Frontal cortex (tissue), 4 donors: Measurements from ENCODE around the gene RHOT1. TPM values are rescaled to one million over a fixed set of nuclear protein-coding genes. Genes with fewer than 3 reads are reported as not detected.

Source experiments
- DNase-seq, 2 donors: peaks; one replicate each; pipeline ENCODE4 v3.0.0; 2012; ENCODE audit warnings: low spot score in 2 of 2
- FAIRE-seq: peaks from 2 replicates; lab custom pipeline; 2012; peaks lifted over from hg19 to GRCh38; lab: Jason Lieb, UNC
- small RNA-seq: library from RNA; depleted of rRNA; stranded (forward); fragments of <200 nt; gene quantifications from one replicate; pipeline ENCODE3, GENCODE V24; 2014
- total RNA-seq: library from RNA; depleted of rRNA; stranded (reverse); fragments of >200 nt; gene quantifications from one replicate; pipeline ENCODE4 v1.2.3, GENCODE V29; 2014
- donor health status: control.
- donor health status: control.
- donor health status: control.

The RHOT1 gene
- total RNA-seq, 1 donor from 2014 or later: 156 TPM

DNA sequence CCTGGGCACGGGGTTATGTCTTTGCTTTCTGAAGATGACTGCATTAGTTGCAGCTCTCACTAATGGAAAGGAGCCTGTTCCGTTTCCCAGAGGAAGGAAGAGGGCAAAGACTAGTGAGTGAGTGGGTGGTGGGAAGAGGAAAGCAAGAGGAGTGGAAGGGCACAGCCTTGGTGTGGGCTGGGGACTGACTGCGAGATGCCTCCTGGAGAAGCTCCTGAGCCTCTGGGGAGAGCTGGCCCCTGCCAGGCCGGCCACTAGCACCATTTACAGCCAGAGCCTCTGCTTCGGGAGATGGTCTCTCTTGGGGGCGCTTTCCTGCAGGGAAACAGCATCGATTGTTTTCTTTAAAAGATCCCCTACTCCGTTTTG, 122.5 kb downstream of the RHOT1 start:
- FAIRE-seq (no peak), DNase-seq (no peak)

- peak; percentile 82 to 85 for DNase-seq
- FAIRE-seq: no peak
Observed at GRCh38 chr17:32265192-32265923, 123.1 kb downstream of the RHOT1 start, which contains the start of gene RHBDL3. TSS of gene RHBDL3 (plus strand) at chr17:32265832. CDS start at chr17:32266190, 358 bp downstream.

GRCh38 chr17:32266051-32266388, 123.7 kb downstream of the RHOT1 start:
- FAIRE-seq (no peak), DNase-seq (no peak)

GRCh38 chr17:32266389-32267301, 124.3 kb downstream of the RHOT1 start:
- DNase-seq (peak in 1 of 2 donors; percentile 46), FAIRE-seq (no peak)

DNA sequence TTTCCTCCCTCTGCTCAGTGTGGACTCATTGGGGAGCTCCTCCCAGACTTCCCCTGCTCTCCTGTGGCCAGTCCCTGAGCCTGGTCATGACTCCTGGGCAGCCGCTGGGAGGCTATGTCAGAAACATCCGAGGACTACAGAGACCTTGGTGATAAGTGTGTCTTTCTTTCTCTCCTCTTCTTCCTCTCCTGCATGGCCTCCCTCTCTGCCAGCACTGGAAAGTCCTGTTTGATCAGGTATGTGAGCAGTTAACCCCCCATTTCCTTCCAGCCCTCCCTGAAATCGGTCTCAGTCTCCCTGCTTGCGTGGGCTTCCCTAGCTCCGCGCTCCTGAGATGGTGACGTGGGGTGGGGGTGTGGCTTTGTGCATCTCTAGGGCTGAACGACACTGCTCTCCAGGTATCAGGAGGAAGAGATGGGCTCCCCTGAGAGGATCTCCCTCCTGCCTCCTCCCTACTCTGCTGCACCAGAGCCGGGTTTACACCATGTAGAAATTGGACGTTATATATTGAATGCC, 125.4 kb downstream of the RHOT1 start:
- FAIRE-seq (no peak), DNase-seq (no peak)

DNA sequence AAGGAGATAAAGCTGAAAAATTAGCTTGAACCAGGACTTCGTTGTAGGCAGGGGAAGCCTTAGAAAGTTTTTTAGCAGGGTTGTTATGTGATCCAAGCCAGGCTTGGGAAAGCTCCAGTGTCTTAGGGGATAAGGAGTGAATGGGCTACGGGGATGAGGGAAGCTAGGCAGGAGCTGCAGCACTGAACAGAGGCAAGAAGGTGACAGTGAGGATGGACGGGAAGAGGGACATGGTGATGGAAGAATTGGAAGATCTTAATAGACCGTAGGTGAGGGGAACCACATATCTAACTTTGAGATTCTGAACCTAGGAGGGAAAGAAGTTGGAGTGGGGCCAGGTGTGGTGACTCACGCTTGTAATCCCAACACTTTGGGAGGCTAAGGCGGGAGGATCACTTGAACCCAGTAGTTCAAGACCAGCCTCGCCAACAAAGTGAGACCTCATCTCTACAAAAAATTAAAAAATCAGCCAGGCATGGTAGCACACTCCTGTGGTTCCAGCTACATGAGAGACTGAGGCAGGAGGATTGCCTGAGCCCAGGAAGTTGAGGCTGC, 126.5 kb downstream of the RHOT1 start:
- FAIRE-seq (no peak), DNase-seq (no peak)

DNA sequence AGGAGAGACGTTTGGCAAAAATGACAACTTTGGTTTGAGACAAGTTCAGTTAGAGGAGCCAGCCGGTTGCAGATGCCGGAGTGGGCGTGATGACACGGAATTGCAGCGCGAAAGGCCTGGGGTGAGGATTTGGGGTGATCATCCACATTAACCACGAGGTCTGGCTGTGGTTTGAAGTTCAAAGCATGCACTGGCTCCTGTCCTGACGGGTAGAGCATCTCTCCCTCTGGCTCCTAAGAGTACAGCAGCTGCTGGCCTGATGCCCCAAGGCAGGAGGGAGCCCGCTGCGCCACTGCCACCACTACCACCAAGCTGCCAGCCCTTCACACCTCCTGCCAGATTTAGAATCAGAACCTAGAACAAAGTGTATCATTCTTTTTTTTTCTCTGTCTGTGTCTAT, 127.1 kb downstream of the RHOT1 start:
- no peak for FAIRE-seq
- peak in 1 of 2 donors; percentile 58 for DNase-seq

DNA sequence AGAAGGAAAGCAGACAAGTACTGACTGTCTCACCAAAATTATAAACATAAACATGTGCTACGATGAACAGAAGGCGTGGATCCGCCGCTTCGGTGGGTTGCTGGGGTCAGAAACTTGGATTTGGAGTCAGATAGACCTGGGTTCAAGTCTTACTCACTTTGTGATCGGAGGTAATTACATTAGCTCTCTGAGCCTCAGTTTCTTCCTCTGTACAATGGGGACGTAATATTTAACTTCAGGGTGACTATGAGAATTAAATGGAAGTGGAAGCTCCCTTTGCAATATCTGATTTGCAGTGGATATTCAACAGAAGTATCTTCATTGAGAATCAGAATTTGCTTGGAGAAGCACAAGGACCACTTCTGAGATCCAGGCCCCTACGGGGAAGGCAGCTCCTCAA, 129.5 kb downstream of the RHOT1 start:
- DNase-seq: no peak
- no peak for FAIRE-seq

DNA sequence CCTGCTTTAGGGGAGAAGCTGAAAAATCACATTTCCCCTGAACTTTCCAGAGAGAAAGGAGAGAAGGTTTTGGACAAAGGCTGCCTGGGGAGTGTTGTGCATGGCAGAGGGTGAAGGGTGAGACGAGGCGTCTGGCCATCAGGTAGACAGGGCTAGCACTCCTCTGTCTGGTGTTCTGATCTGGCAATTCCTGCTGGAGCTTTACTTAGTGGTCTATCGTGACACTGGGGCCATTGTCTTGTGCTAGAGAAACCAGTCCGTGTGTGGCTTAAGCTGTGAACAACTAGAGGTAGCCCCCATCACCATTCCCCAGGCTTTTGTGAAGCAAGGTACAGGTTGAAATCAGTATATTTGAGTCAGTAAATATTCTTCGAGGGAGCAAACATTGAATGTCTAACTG, 131.8 kb downstream of the RHOT1 start:
- no peak for DNase-seq
- no peak for FAIRE-seq

DNA sequence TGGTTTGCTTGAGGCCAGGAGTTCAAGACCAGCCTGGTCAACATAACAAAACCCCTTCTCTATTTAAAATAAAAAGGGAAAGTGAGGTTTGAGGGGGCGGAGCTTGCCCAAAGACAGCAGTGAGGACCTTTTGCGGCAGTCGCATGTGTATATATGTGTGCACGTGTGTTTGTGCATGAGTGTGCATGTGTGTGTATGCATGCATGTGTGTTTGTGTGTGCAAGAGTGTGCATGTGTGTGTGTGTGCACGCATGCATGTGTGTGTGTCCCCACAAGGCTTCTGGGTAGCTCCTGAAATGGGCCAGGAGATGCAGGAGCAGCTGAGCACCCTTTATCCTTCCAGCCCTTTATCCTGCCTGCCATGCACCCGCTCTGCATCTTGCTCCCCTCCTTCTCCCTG, 132.3 kb downstream of the RHOT1 start:
- no peak for DNase-seq

More for the DNA sequence above, 132.3 kb downstream of the RHOT1 start:
- no peak for FAIRE-seq

Small RNA genes lying within 50 kb of the gene (small RNA-seq; reads per million reads assigned to genes)
- 0.10 reads per million for gene UBL5P2

Other genes starting within 250 kb of the RHOT1 start
- gene UTP6, start 240.8 kb upstream of the RHOT1 start, total RNA-seq: 30.6 TPM
- 35.1 TPM for gene SUZ12, start 205.5 kb upstream of the RHOT1 start, total RNA-seq
- 91.7 TPM for gene LRRC37B, start 135.1 kb upstream of the RHOT1 start, total RNA-seq
- 1.6 TPM for gene RHBDL3, start 123.3 kb downstream of the RHOT1 start, total RNA-seq
- gene C17orf75, start 199.7 kb downstream of the RHOT1 start, total RNA-seq: 47.3 TPM
- 80.7 TPM for gene ZNF207, start 207.7 kb downstream of the RHOT1 start, total RNA-seq